ENCODE data around the gene CGA.

The CGA gene

GRCh38 chr6:87094576-87094975 is 330 bp downstream of the CGA start:
- no peak for DNase-seq (ENCODE audit: low read depth)
- no peak for TF ChIP-seq CTCF (IDR thresholded peaks at IDR 0.05; ENCODE audit: control insufficient read depth, insufficient read depth, low read depth, low read length, missing control alignments)
- no peak overlapping the region for H3K4me3 ChIP-seq (ENCODE audit: control insufficient read depth, low read depth, low read length)

- no peak for TF ChIP-seq CTCF (IDR thresholded peaks at IDR 0.05; ENCODE audit: control insufficient read depth, insufficient read depth, low read depth, low read length, missing control alignments)
- DNase-seq (ENCODE audit: low read depth): no peak
Observed at GRCh38 chr6:87093651-87094050, 1.3 kb downstream of the CGA start.

GRCh38 chr6:87093199-87093598 is 1.7 kb downstream of the CGA start:
- H3K4me3 ChIP-seq (ENCODE audit: control insufficient read depth, low read depth, low read length): no peak overlapping the region
- no peak for TF ChIP-seq CTCF (IDR thresholded peaks at IDR 0.05; ENCODE audit: control insufficient read depth, insufficient read depth, low read depth, low read length, missing control alignments)
- no peak for DNase-seq (ENCODE audit: low read depth)

More at GRCh38 chr6:87093651-87094050, 1.3 kb downstream of the CGA start:
- H3K4me3 ChIP-seq (ENCODE audit: control insufficient read depth, low read depth, low read length): no peak overlapping the region

GRCh38 chr6:87092435-87092834 is 2.5 kb downstream of the CGA start:
- H3K4me3 ChIP-seq (ENCODE audit: control insufficient read depth, low read depth, low read length): no peak overlapping the region
- no peak for TF ChIP-seq CTCF (IDR thresholded peaks at IDR 0.05; ENCODE audit: control insufficient read depth, insufficient read depth, low read depth, low read length, missing control alignments)
- DNase-seq (ENCODE audit: low read depth): no peak

- no peak for DNase-seq (ENCODE audit: low read depth)
- no peak overlapping the region for H3K4me3 ChIP-seq (ENCODE audit: control insufficient read depth, low read depth, low read length)
- TF ChIP-seq CTCF (IDR thresholded peaks at IDR 0.05; ENCODE audit: control insufficient read depth, insufficient read depth, low read depth, low read length, missing control alignments): no peak
Observed at GRCh38 chr6:87089135-87089534, 5.8 kb downstream of the CGA start.

- no peak for DNase-seq (ENCODE audit: low read depth)
- no peak for TF ChIP-seq CTCF (IDR thresholded peaks at IDR 0.05; ENCODE audit: control insufficient read depth, insufficient read depth, low read depth, low read length, missing control alignments)
- no peak overlapping the region for H3K4me3 ChIP-seq (ENCODE audit: control insufficient read depth, low read depth, low read length)
Observed at GRCh38 chr6:87088076-87088475, 6.8 kb downstream of the CGA start.

GRCh38 chr6:87082160-87082721 is 12.7 kb downstream of the CGA start:
- TF ChIP-seq CTCF (IDR thresholded peaks at IDR 0.05; ENCODE audit: control insufficient read depth, insufficient read depth, low read depth, low read length, missing control alignments): no peak
- no peak for DNase-seq (ENCODE audit: low read depth)
- no peak overlapping the region for H3K4me3 ChIP-seq (ENCODE audit: control insufficient read depth, low read depth, low read length)

All from AG09309 (cell line).